Right lobe of liver (tissue), 4 donors: ENCODE results near the gene PSORS1C2.

ENCODE experiments used
- CTCF ChIP-seq, 4 donors: fragments of 200-600 bp in 3 of 4; fragments of 450-650 bp in 1 of 4; IDR thresholded peaks; one replicate each; pipeline versions ENCODE4 v1.5.1 to v1.8.0; 2016 to 2022; ENCODE audit warnings: antibody characterized with exemption in 4 of 4, mild to moderate bottlenecking in 2 of 4
- POLR2A ChIP-seq: fragments of 450-650 bp; IDR thresholded peaks from one replicate; pipeline ENCODE4 v1.6.1; 2017; ENCODE audit warnings: antibody characterized with exemption, mild to moderate bottlenecking
- donor health status: DM: no; HTN: no; CAD: no.
- donor health status: DM: no; HTN: no; CAD: no.
- donor health status: DM: no; HTN: yes; CAD: no.

GRCh38 chr6:31170600-31170881 is 31.7 kb upstream of the PSORS1C2 start, which contains the start of gene POU5F1:
- TF ChIP-seq CTCF (IDR thresholded peaks at IDR 0.05) (no peak), POLR2A (no peak)
